Neural cell (in vitro differentiated cells): ENCODE measurements around the gene PLXNA2. TPM values are rescaled to one million over a fixed set of nuclear protein-coding genes. Genes with fewer than 3 reads are reported as not detected.

Experiments
- H2AFZ ChIP-seq: fragments of 200-600, 300-800 bp; sonication (generic), shearing (Covaris generic); 2 replicates; pipeline ENCODE4 v1.6.0; 2014; ENCODE audit warnings: low read depth, mild to moderate bottlenecking, antibody characterized with exemption, low read length, moderate library complexity
- H3F3A ChIP-seq: fragments of 200-600 bp; shearing (Covaris generic); 2 replicates; pipeline ENCODE4 v1.6.1; 2016; ENCODE audit warnings: mild to moderate bottlenecking, moderate library complexity, mixed read lengths, antibody characterized with exemption, low read length; ENCODE audit not compliant: insufficient read depth, poor library complexity, severe bottlenecking
- H3K27ac ChIP-seq: fragments of 200-600, 300-800 bp; sonication (generic), shearing (Covaris generic); 2 replicates; pipeline ENCODE4 v1.5.1; 2014; ENCODE audit warnings: mild to moderate bottlenecking, low read length, moderate library complexity
- H3K27me3 ChIP-seq: fragments of 300-800, 200-600 bp; sonication (generic), shearing (Covaris generic); 2 replicates; pipeline ENCODE4 v1.6.0; 2014; ENCODE audit warnings: mild to moderate bottlenecking, low read depth, low read length, moderate library complexity; ENCODE audit not compliant: insufficient read depth
- H3K36me3 ChIP-seq: fragments of 300-800, 200-600 bp; sonication (generic), shearing (Covaris generic); 2 replicates; pipeline ENCODE4 v1.5.1; 2014; ENCODE audit warnings: mild to moderate bottlenecking, antibody characterized with exemption, low read length, moderate library complexity; ENCODE audit not compliant: insufficient read depth
- H3K4me2 ChIP-seq: fragments of 300-800, 200-600 bp; sonication (generic), shearing (Covaris generic); 2 replicates; pipeline ENCODE4 v1.6.0; 2014; ENCODE audit warnings: mild to moderate bottlenecking, low read length
- H3K4me3 ChIP-seq: fragments of 300-800, 200-600 bp; sonication (generic), shearing (Covaris generic); 2 replicates; pipeline ENCODE4 v1.5.1; 2014; ENCODE audit warnings: mild to moderate bottlenecking, low read length, moderate library complexity
- H3K79me2 ChIP-seq: fragments of 200-600 bp; shearing (Covaris generic); replicated peaks from 2 replicates; pipeline ENCODE4 v1.6.0; 2014; ENCODE audit warnings: mild to moderate bottlenecking, low read length, moderate library complexity; ENCODE audit not compliant: insufficient read depth
- H3K9ac ChIP-seq: fragments of 300-800, 200-600 bp; sonication (generic), shearing (Covaris generic); 2 replicates; pipeline ENCODE4 v1.6.1; 2016; ENCODE audit warnings: mild to moderate bottlenecking, low read length, mixed read lengths
- H3K9me2 ChIP-seq: fragments of 200-600 bp; shearing (Covaris generic); 2 replicates; pipeline ENCODE4 v1.6.1; 2016; ENCODE audit warnings: mild to moderate bottlenecking, low read length, mixed read lengths; ENCODE audit not compliant: insufficient read depth
- H3K9me3 ChIP-seq: fragments of 200-600, 300-800 bp; sonication (generic), shearing (Covaris generic); 2 replicates; pipeline ENCODE4 v1.6.1; 2016; ENCODE audit warnings: mild to moderate bottlenecking, mixed run types, low read length, moderate library complexity, mixed read lengths
- H4K20me1 ChIP-seq: fragments of 200-600 bp; shearing (Covaris generic); 2 replicates; pipeline ENCODE4 v1.6.1; 2016; ENCODE audit warnings: mild to moderate bottlenecking, mixed run types; ENCODE audit not compliant: insufficient read depth
- EP300 ChIP-seq: fragments of 450-650 bp; conservative IDR thresholded peaks from 2 replicates; pipeline ENCODE4 v1.6.1; 2014; ENCODE audit warnings: antibody characterized with exemption, mild to moderate bottlenecking, moderate library complexity; ENCODE audit not compliant: poor library complexity, severe bottlenecking
- EZH2 ChIP-seq: fragments of 200-600, 300-800 bp; shearing (Covaris generic), sonication (generic); IDR thresholded peaks from 2 replicates; pipeline ENCODE4 v1.6.1; 2014; ENCODE audit warnings: antibody characterized with exemption, low read length, borderline replicate concordance, mild to moderate bottlenecking; ENCODE audit not compliant: insufficient read depth, poor library complexity, severe bottlenecking
- MXI1 ChIP-seq: fragments of 450-650 bp; conservative IDR thresholded peaks from 2 replicates; pipeline ENCODE4 v1.6.1; 2014; ENCODE audit warnings: antibody characterized with exemption, mild to moderate bottlenecking; ENCODE audit not compliant: poor library complexity, severe bottlenecking
- POLR2AphosphoS5 ChIP-seq: IDR thresholded peaks from 2 replicates; pipeline ENCODE4 v1.6.1; 2012
- RAD21 ChIP-seq: fragments of 450-650 bp; conservative IDR thresholded peaks from 2 replicates; pipeline ENCODE4 v1.6.1; 2014; ENCODE audit warnings: antibody characterized with exemption, mild to moderate bottlenecking, moderate library complexity
- SMC3 ChIP-seq: fragments of 450-650 bp; conservative IDR thresholded peaks from 2 replicates; pipeline ENCODE4 v1.6.1; 2014; ENCODE audit warnings: antibody characterized with exemption, mild to moderate bottlenecking, moderate library complexity; ENCODE audit not compliant: poor library complexity
- TAF1 ChIP-seq: IDR thresholded peaks from 2 replicates; pipeline ENCODE4 v1.6.1; 2012; ENCODE audit warnings: low read depth
- polyA plus RNA-seq: library from polyadenylated mRNA; depleted of rRNA; stranded (reverse); fragments of >200 nt; gene quantifications from 2 replicates; pipeline ENCODE4 v1.2.3, GENCODE V29; 2014
- TF ChIP-seq, protein P1 (sequence below): fragments of 450-650 bp; IDR thresholded peaks from 2 replicates; pipeline ENCODE4 v1.5.1; 2014; ENCODE audit warnings: antibody characterized with exemption, mild to moderate bottlenecking, moderate library complexity; ENCODE audit not compliant: poor library complexity, severe bottlenecking
- TF ChIP-seq, protein P2 (sequence below): IDR thresholded peaks from 2 replicates; pipeline ENCODE4 v1.6.1; 2012; ENCODE audit warnings: borderline replicate concordance

Gene PLXNA2
- polyA plus RNA-seq, 1 donor from 2014 or later = 30.6 TPM

DNA sequence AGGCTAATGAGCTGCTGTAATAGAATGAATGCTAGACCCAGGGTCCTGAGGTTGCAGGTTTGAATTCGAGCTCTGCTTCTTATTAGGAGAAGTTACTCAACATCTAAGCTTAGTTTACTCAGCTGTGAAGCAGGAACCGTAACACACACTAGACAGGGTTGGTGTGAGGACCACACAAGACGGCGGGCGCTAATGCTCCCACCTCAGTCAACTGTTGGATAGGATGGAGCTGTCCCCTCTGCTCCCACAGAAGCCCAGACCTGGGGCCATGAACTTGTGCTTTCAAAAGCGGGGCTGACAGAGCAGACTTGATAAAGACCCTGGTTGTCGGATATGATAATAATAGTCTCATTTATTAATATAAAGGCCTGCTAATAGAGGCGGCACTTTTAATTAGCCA lies 234.9 kb downstream of the PLXNA2 start:
- Histone ChIP-seq H3K36me3 (no peaks in the 10 kb centered on the region), H3F3A (no peaks in the 10 kb centered on the region), H3K9me3 (no peaks in the 10 kb centered on the region), H3K9ac (no peak overlapping the region), H3K4me3 (no peak overlapping the region), H3K4me2 (no peak overlapping the region), H2AFZ (no peak overlapping the region), H4K20me1 (no peaks in the 10 kb centered on the region), H3K9me2 (no peaks in the 10 kb centered on the region), H3K27ac (no peak overlapping the region), H3K27me3 (no peaks in the 10 kb centered on the region), H3K79me2 (no peaks in the 10 kb centered on the region)
- TF ChIP-seq MXI1 = no peak
- TF ChIP-seq EZH2 = no peak
- TF ChIP-seq, protein P1, sequence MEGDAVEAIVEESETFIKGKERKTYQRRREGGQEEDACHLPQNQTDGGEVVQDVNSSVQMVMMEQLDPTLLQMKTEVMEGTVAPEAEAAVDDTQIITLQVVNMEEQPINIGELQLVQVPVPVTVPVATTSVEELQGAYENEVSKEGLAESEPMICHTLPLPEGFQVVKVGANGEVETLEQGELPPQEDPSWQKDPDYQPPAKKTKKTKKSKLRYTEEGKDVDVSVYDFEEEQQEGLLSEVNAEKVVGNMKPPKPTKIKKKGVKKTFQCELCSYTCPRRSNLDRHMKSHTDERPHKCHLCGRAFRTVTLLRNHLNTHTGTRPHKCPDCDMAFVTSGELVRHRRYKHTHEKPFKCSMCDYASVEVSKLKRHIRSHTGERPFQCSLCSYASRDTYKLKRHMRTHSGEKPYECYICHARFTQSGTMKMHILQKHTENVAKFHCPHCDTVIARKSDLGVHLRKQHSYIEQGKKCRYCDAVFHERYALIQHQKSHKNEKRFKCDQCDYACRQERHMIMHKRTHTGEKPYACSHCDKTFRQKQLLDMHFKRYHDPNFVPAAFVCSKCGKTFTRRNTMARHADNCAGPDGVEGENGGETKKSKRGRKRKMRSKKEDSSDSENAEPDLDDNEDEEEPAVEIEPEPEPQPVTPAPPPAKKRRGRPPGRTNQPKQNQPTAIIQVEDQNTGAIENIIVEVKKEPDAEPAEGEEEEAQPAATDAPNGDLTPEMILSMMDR = no peak
- no peak for TF ChIP-seq POLR2AphosphoS5
- no peak for TF ChIP-seq RAD21
- TF ChIP-seq SMC3 = no peak
- TF ChIP-seq, protein P2, sequence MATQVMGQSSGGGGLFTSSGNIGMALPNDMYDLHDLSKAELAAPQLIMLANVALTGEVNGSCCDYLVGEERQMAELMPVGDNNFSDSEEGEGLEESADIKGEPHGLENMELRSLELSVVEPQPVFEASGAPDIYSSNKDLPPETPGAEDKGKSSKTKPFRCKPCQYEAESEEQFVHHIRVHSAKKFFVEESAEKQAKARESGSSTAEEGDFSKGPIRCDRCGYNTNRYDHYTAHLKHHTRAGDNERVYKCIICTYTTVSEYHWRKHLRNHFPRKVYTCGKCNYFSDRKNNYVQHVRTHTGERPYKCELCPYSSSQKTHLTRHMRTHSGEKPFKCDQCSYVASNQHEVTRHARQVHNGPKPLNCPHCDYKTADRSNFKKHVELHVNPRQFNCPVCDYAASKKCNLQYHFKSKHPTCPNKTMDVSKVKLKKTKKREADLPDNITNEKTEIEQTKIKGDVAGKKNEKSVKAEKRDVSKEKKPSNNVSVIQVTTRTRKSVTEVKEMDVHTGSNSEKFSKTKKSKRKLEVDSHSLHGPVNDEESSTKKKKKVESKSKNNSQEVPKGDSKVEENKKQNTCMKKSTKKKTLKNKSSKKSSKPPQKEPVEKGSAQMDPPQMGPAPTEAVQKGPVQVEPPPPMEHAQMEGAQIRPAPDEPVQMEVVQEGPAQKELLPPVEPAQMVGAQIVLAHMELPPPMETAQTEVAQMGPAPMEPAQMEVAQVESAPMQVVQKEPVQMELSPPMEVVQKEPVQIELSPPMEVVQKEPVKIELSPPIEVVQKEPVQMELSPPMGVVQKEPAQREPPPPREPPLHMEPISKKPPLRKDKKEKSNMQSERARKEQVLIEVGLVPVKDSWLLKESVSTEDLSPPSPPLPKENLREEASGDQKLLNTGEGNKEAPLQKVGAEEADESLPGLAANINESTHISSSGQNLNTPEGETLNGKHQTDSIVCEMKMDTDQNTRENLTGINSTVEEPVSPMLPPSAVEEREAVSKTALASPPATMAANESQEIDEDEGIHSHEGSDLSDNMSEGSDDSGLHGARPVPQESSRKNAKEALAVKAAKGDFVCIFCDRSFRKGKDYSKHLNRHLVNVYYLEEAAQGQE = no peak
- TF ChIP-seq TAF1 = no peak
- no peak for TF ChIP-seq EP300

DNA sequence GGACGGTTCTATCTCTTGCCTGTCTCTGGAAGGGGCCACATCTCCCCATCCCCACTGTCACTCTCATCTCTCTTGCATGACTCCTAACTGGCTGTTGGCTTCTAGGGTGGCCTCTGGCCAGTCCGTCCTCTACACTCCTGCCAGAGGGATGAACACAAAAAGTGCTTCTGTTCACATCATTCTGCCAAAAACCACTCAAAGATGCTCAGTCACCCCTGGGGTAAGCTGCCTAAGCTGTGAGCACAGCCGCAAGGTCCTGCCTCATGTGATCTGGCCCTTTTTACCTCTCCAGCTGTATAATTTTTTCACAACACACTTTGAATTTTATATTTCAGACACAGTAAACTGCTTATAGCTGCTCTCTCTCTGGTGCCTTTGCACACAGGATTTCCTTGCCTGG lies 235.7 kb downstream of the PLXNA2 start:
- Histone ChIP-seq H3K4me2 (no peak overlapping the region), H2AFZ (no peak overlapping the region), H3K79me2 (no peaks in the 10 kb centered on the region), H3K9me2 (no peaks in the 10 kb centered on the region), H3K27ac (no peak overlapping the region), H3K4me3 (no peak overlapping the region), H4K20me1 (no peaks in the 10 kb centered on the region), H3F3A (no peaks in the 10 kb centered on the region), H3K36me3 (no peaks in the 10 kb centered on the region), H3K9me3 (no peaks in the 10 kb centered on the region), H3K9ac (no peak overlapping the region), H3K27me3 (no peaks in the 10 kb centered on the region)
- TF ChIP-seq, protein P1 = no peak
- TF ChIP-seq, protein P2 = no peak
- no peak for TF ChIP-seq SMC3
- no peak for TF ChIP-seq TAF1
- TF ChIP-seq EP300 = no peak
- no peak for TF ChIP-seq EZH2
- TF ChIP-seq RAD21 = no peak
- no peak for TF ChIP-seq POLR2AphosphoS5
- TF ChIP-seq MXI1 = no peak
